Neural progenitor cell (in vitro differentiated cells): ENCODE data around the gene TRIM44. TPM values are rescaled to one million over a fixed set of nuclear protein-coding genes. Genes with fewer than 3 reads are reported as not detected.

Experiments
- DNase-seq: peaks from one replicate; pipeline ENCODE4 v3.0.0-alpha.2; 2016; ENCODE audit warnings: low spot score
- H2AFZ ChIP-seq: fragments of 200-600 bp; sonication (generic); replicated peaks from 2 replicates; pipeline ENCODE4 v1.6.1; 2016; ENCODE audit warnings: antibody characterized with exemption
- H3F3A ChIP-seq: fragments of 200-600 bp; sonication (generic); 2 replicates; pipeline ENCODE4 v1.6.1; 2016; ENCODE audit warnings: antibody characterized with exemption, low read depth
- H3K27ac ChIP-seq: fragments of 200-600 bp; sonication (generic); 2 replicates; pipeline ENCODE4 v1.5.1; 2016; ENCODE audit warnings: mild to moderate bottlenecking
- H3K27me3 ChIP-seq: fragments of 200-600 bp; sonication (generic); 2 replicates; pipeline ENCODE4 v1.6.1; 2016; ENCODE audit warnings: mild to moderate bottlenecking, moderate library complexity
- H3K36me3 ChIP-seq: fragments of 200-600 bp; sonication (generic); 2 replicates; pipeline ENCODE4 v1.5.1; 2016
- H3K4me1 ChIP-seq: fragments of 200-600 bp; sonication (generic); 2 replicates; pipeline ENCODE4 v1.6.1; 2016; ENCODE audit warnings: mixed run types
- H3K4me2 ChIP-seq: fragments of 200-600 bp; sonication (generic); 2 replicates; pipeline ENCODE4 v1.6.1; 2016
- H3K4me3 ChIP-seq: fragments of 200-600 bp; sonication (generic); 2 replicates; pipeline ENCODE4 v1.5.1; 2016
- H3K79me2 ChIP-seq: fragments of 200-600 bp; sonication (generic); 2 replicates; pipeline ENCODE4 v1.6.1; 2016; ENCODE audit warnings: low read depth
- H3K9ac ChIP-seq: fragments of 200-600 bp; sonication (generic); 2 replicates; pipeline ENCODE4 v1.6.1; 2016
- H3K9me3 ChIP-seq: fragments of 200-600 bp; sonication (generic); 2 replicates; pipeline ENCODE4 v1.5.1; 2016; ENCODE audit warnings: low read depth
- H4K20me1 ChIP-seq: fragments of 200-600 bp; sonication (generic); 2 replicates; pipeline ENCODE4 v1.6.1; 2016; ENCODE audit warnings: low read depth
- H3K27ac Mint-ChIP-seq: 3 replicates; pipeline ENCODE4 v1.8.0; 2021; ENCODE audit warnings: mixed read lengths
- H3K27me3 Mint-ChIP-seq: 2 replicates; pipeline ENCODE4 v1.8.0; 2022; ENCODE audit warnings: low read depth, mild to moderate bottlenecking, inconsistent platforms, moderate library complexity, mixed read lengths; ENCODE audit not compliant: insufficient read depth
- H3K36me3 Mint-ChIP-seq: 3 replicates; pipeline ENCODE4 v1.8.0; 2021; ENCODE audit warnings: mixed read lengths
- H3K4me1 Mint-ChIP-seq: 3 replicates; pipeline ENCODE4 v1.8.0; 2021; ENCODE audit warnings: mixed read lengths
- H3K4me3 Mint-ChIP-seq: 3 replicates; pipeline ENCODE4 v1.8.0; 2021; ENCODE audit warnings: mild to moderate bottlenecking, moderate library complexity, mixed read lengths
- H3K9me3 Mint-ChIP-seq: 3 replicates; pipeline ENCODE4 v1.8.0; 2020; ENCODE audit warnings: mixed read lengths
- CTCF ChIP-seq: fragments of 200-600 bp; sonication (generic); IDR thresholded peaks from 2 replicates; pipeline ENCODE4 v1.5.1; 2017; ENCODE audit warnings: antibody characterized with exemption, mild to moderate bottlenecking
- EZH2 ChIP-seq: fragments of 200-600 bp; sonication (generic); IDR thresholded peaks from 2 replicates; pipeline ENCODE4 v1.6.1; 2017; ENCODE audit warnings: antibody characterized with exemption, mild to moderate bottlenecking, moderate library complexity
- EZH2phosphoT487 ChIP-seq: fragments of 200-600 bp; sonication (generic); IDR thresholded peaks from 2 replicates; pipeline ENCODE4 v1.6.1; 2017; ENCODE audit warnings: antibody characterized with exemption
- total RNA-seq: library from RNA; depleted of rRNA; stranded (reverse); fragments of >200 nt; gene quantifications from 2 replicates; pipeline ENCODE4 v1.2.3, GENCODE V29; 2015; ENCODE audit warnings: low replicate concordance

The TRIM44 gene
- total RNA-seq, 1 donor from 2014 or later: 44.1 TPM

- H3F3A ChIP-seq: peaks cover 9% of the 10 kb centered on the region
- H3K36me3 ChIP-seq: peaks cover 5% of the 10 kb centered on the region
- no peaks in the 10 kb centered on the region for H4K20me1 ChIP-seq
- no peak overlapping the region for H2AFZ ChIP-seq
- no peak for DNase-seq
- H3K4me1 ChIP-seq: peaks cover 10% of the 10 kb centered on the region
- Mint-ChIP-seq H3K36me3 (peaks cover 5% of the 10 kb centered on the region), H3K9me3 (no peaks in the 10 kb centered on the region), H3K4me3 (no peak overlapping the region), H3K4me1 (peaks cover 25% of the 10 kb centered on the region), H3K27ac (peak overlapping the region; percentile 15), H3K27me3 (no peaks in the 10 kb centered on the region)
- TF ChIP-seq EZH2phosphoT487 (no peak), EZH2 (no peak)
- H3K27ac ChIP-seq: no peak overlapping the region
- no peaks in the 10 kb centered on the region for H3K9me3 ChIP-seq
- no peaks in the 10 kb centered on the region for H3K79me2 ChIP-seq
- H3K4me2 ChIP-seq: no peak overlapping the region
- no peak overlapping the region for H3K9ac ChIP-seq
- H3K27me3 ChIP-seq: no peaks in the 10 kb centered on the region
- H3K4me3 ChIP-seq: no peak overlapping the region
Measured at GRCh38 chr11:35746356-35747153, 84.0 kb downstream of the TRIM44 start.

DNA sequence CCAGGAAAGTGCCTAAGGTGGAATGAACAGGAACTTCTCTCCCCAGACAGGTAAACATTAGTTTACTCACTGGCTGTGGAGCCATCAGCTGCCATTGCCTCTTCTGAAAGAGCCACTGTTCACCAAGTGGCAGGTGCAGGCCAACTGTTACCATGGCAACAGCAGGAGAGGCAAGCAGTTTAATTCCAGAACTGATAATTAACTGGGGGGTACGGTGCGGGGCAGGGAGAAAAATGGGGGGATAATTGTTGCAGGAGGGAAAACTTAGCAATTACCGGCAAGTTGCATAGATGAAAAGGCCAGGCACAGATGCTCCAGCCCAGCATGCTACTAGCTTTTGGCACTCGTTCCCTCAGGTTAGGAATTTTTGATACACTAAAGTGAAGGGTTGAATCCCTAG is 85.1 kb downstream of the TRIM44 start:
- Histone ChIP-seq H3K4me2 (no peak overlapping the region), H3K36me3 (peaks cover 5% of the 10 kb centered on the region), H4K20me1 (no peaks in the 10 kb centered on the region), H3K27me3 (no peaks in the 10 kb centered on the region), H3K4me1 (peaks cover 11% of the 10 kb centered on the region), H3K79me2 (no peaks in the 10 kb centered on the region), H3F3A (peaks cover 4% of the 10 kb centered on the region), H3K4me3 (no peak overlapping the region), H3K9ac (no peak overlapping the region), H3K9me3 (no peaks in the 10 kb centered on the region), H2AFZ (no peak overlapping the region), H3K27ac (no peak overlapping the region)
- Mint-ChIP-seq H3K4me3 (no peak overlapping the region), H3K27ac (no peak overlapping the region), H3K27me3 (no peaks in the 10 kb centered on the region), H3K36me3 (peaks cover 8% of the 10 kb centered on the region), H3K4me1 (peaks cover 32% of the 10 kb centered on the region), H3K9me3 (no peaks in the 10 kb centered on the region)
- DNase-seq: peak; percentile 43
- no peak for TF ChIP-seq EZH2phosphoT487
- TF ChIP-seq CTCF: no peak
- no peak for TF ChIP-seq EZH2

DNA sequence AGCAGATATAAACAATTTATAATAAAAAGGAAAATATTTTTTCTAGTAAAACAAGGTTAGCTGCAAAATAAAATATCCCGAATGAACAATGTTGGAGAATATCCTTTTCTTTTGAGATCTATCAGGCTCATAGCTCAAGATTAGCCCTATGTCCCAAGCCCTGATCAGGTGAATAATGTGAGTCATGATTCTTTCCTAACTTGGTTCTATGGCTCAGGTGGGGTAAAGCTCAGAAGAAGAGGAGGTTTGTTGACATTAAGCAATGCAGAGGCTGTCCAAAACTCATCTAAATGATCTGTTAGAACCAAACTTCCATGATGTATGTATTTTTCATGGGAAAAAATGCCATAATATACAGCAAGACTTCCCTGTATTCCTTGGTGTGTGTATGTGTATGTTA is 86.1 kb downstream of the TRIM44 start:
- Histone ChIP-seq H3K4me1 (peaks cover 13% of the 10 kb centered on the region), H3K79me2 (no peaks in the 10 kb centered on the region), H3K4me2 (no peak overlapping the region), H3K36me3 (peaks cover 5% of the 10 kb centered on the region), H3K9me3 (no peaks in the 10 kb centered on the region), H4K20me1 (no peaks in the 10 kb centered on the region), H3K27me3 (no peaks in the 10 kb centered on the region), H3K27ac (no peak overlapping the region), H2AFZ (no peak overlapping the region), H3K4me3 (no peak overlapping the region), H3K9ac (no peak overlapping the region), H3F3A (peaks cover 5% of the 10 kb centered on the region)
- H3K27ac Mint-ChIP-seq: no peak overlapping the region
- no peak overlapping the region for H3K4me3 Mint-ChIP-seq
- TF ChIP-seq EZH2phosphoT487: no peak
- no peak for TF ChIP-seq CTCF
- no peak for TF ChIP-seq EZH2
- peaks cover 5% of the 10 kb centered on the region for H3K36me3 Mint-ChIP-seq
- peaks cover 32% of the 10 kb centered on the region for H3K4me1 Mint-ChIP-seq
- H3K27me3 Mint-ChIP-seq: no peaks in the 10 kb centered on the region
- no peak for DNase-seq
- no peaks in the 10 kb centered on the region for H3K9me3 Mint-ChIP-seq

GRCh38 chr11:35750315-35750714 is 87.7 kb downstream of the TRIM44 start:
- H3K36me3 Mint-ChIP-seq: peaks cover 6% of the 10 kb centered on the region
- no peak overlapping the region for H3K27ac ChIP-seq
- H3K9ac ChIP-seq: no peak overlapping the region
- no peak overlapping the region for H3K4me3 ChIP-seq
- no peaks in the 10 kb centered on the region for H3K27me3 Mint-ChIP-seq
- H3K79me2 ChIP-seq: no peaks in the 10 kb centered on the region
- peaks cover 31% of the 10 kb centered on the region for H3K4me1 Mint-ChIP-seq
- peaks cover 5% of the 10 kb centered on the region for H3F3A ChIP-seq
- H3K4me3 Mint-ChIP-seq: no peak overlapping the region
- DNase-seq: no peak
- no peak for TF ChIP-seq EZH2
- no peak for TF ChIP-seq EZH2phosphoT487
- TF ChIP-seq CTCF: no peak
- no peak overlapping the region for H3K27ac Mint-ChIP-seq
- H3K9me3 Mint-ChIP-seq: peaks cover 4% of the 10 kb centered on the region
- no peak overlapping the region for H2AFZ ChIP-seq
- no peaks in the 10 kb centered on the region for H4K20me1 ChIP-seq
- H3K36me3 ChIP-seq: no peaks in the 10 kb centered on the region
- H3K9me3 ChIP-seq: no peaks in the 10 kb centered on the region
- H3K4me2 ChIP-seq: no peak overlapping the region
- H3K27me3 ChIP-seq: no peaks in the 10 kb centered on the region
- peaks cover 13% of the 10 kb centered on the region for H3K4me1 ChIP-seq
